Astrocyte of the spinal cord (primary cell): ENCODE data around the gene OR4K1.
"Not testable (repeated sequence)": the region's sequence is repeated elsewhere in the genome, so short reads cannot be mapped to it uniquely, and the experiment has no call there.

ENCODE experiments used
- DNase-seq: peaks from one replicate; pipeline ENCODE4 v3.0.0; 2011; ENCODE audit warnings: low read depth, low spot score
- H3K4me3 ChIP-seq: 2 replicates; pipeline ENCODE4 v1.5.1; 2011; ENCODE audit warnings: low read depth, mild to moderate bottlenecking, low read length, moderate library complexity
- in situ Hi-C: cut with HindIII; loops from 2 replicates; pipeline ENCODE4 v1.10.0; 2017; ENCODE audit warnings: low sequenced_read_pairs
- TF ChIP-seq, protein P1 (sequence below): IDR thresholded peaks from 2 replicates; pipeline ENCODE4 v1.5.1; 2012; ENCODE audit warnings: low read depth, mild to moderate bottlenecking, low read length, inconsistent platforms

The OR4K1 gene

DNA sequence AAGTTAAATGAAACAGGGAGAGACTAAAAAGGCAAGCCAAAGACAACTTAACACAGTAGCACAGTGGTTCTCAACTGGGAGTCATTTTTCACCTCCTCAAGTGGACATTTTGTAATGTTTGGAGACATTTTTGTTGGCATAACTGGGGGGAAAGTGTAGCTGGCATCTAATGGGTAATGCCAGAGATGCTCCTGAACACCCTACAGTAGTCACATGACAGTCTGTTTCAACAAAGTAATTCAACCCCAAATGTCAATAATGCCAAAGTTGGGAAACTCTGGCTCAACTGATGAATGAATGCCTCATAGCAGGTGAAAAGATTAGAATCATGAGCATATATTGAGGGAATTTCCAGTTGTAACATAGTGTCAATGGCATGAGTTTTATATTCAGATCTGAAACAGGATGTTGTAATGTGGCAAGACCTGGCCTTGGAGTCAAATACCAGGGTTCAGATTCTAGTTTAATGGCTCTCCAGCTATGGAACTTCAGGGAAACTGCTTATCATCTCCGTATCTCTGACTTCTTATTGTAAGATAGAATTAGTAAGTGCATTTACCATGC lies 12.7 kb upstream of the OR4K1 start:
- no peak overlapping the region for H3K4me3 ChIP-seq
- in situ Hi-C loops, result no loop called here
- TF ChIP-seq, protein P1, sequence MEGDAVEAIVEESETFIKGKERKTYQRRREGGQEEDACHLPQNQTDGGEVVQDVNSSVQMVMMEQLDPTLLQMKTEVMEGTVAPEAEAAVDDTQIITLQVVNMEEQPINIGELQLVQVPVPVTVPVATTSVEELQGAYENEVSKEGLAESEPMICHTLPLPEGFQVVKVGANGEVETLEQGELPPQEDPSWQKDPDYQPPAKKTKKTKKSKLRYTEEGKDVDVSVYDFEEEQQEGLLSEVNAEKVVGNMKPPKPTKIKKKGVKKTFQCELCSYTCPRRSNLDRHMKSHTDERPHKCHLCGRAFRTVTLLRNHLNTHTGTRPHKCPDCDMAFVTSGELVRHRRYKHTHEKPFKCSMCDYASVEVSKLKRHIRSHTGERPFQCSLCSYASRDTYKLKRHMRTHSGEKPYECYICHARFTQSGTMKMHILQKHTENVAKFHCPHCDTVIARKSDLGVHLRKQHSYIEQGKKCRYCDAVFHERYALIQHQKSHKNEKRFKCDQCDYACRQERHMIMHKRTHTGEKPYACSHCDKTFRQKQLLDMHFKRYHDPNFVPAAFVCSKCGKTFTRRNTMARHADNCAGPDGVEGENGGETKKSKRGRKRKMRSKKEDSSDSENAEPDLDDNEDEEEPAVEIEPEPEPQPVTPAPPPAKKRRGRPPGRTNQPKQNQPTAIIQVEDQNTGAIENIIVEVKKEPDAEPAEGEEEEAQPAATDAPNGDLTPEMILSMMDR, result no peak
- DNase-seq, result no peak

DNA sequence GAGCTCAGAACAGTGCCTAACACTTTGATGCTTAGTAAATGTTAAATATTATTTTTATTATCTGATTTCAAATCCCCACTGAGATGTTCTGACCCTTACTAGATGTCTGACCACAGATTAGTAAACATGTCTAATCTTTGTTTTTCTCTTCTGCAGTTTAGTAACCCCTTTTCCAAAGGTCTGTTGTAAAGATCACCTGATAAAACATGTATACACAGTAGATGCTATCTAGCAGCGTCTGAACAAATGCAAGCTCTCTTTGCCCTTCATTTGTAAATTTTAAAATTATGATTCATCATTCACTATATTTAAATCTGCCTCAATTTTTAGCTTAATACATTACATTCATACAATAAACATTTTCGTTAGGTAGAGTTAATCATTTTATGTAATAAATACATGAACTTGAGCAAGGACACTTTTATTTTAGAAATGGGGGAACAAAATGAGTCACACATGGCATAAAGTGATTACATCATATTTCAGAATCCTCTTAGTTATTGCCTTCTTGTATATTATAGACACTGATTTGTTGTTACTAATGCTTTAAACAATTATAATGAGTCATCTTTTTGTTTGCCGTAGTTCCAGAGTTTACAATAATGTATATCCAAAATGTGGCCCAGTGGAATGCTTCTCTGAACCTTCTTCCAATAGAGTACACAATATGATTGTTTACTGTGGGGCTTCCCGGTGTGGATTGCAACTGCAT lies 12.0 kb upstream of the OR4K1 start:
- in situ Hi-C loops, result no loop called here
- H3K4me3 ChIP-seq, result no peak overlapping the region
- DNase-seq, result no peak
- TF ChIP-seq, protein P1, result no peak

DNA sequence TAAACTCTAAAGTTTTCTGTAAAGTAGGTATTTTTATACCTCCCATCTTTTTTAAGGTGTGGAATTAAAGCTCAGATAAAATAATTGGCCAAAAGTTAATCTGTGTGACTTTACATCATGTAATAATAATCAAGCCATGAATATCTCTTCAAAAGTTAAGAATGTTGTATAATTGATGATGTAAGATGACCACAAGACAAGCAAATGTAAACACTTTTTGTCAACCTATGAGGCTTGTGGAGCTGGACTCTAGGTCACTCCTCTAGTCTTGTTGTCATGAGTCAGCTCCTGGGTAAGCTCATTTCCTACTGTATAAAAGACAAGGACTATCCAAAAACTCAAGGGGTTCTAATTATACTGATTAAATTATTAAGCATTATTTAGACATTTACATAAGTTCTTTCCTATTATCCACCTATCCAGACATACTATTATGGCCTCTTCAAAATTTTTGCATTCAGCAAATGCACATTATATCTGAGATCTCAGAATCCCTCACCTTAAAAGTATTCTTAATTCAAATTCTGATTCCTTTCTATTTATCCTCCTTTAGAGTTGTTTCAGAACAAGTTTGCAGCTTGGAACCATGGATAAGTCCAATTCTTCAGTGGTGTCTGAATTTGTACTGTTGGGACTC lies 10.6 kb upstream of the OR4K1 start, which contains the start of gene OR4K5:
TSS of gene OR4K5 (plus strand) at position 587 of the 637 bp plus-strand sequence. CDS start at position 587, 0 bp downstream.
- TF ChIP-seq, protein P1, result no peak
- no peak for DNase-seq
- H3K4me3 ChIP-seq, result no peak within 1 kb of the TSS
- in situ Hi-C loops, result no loop called here

DNA sequence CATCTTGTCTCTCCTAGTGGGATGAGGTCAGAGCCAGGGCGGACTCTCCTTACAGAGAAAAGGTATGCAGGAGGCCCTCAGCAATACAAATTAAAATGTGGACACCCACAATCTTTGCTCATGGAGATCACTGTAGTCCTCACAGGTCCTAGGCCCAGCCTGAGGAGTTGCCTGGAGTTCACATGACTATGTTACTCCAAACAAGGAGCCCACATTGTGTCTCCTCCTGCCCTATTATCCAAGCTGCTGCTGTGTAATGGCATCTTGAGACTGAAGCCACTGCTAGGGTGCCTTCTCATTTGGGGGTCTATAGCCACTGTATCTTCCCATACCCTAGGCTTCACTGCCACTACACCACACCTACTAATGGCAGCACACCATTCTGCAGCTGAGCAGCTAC lies 11.0 kb downstream of the OR4K1 start:
- TF ChIP-seq, protein P1, result no peak
- DNase-seq, result no peak
- H3K4me3 ChIP-seq, result no peak overlapping the region
- in situ Hi-C loops, result no loop called here

DNA sequence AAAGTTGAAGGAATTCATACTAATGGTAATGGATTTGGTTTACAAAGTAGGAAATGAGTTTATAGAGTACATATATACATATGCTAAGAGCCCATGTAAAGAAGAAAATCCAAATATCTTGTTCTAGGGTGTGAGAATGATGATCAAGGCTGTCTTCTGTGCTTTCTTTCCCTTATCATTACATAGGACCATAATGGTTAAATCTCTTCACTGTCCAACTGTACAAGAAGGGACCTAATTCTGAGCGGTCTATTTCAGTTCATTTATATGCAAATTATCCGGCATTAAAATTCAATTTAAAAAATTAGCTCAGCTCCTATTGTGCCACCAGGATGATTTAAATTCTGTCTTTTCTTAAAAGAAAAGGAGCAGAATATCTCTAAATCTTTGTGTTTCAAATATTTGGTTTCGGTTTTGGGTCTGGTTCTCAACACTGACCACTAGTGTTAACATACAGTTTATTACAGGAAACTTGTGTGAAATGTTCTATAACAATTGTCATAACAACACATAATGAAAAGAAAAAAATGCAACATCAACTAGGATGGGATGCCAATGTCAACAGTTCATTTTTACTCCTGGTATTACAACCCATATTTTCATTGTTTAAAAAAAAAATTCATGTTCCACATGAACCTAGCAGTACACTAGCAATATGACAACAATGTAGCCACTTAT lies 16.8 kb downstream of the OR4K1 start:
- in situ Hi-C loops, result no loop called here
- TF ChIP-seq, protein P1, result no peak
- H3K4me3 ChIP-seq, result no peak overlapping the region
- DNase-seq, result no peak

DNA sequence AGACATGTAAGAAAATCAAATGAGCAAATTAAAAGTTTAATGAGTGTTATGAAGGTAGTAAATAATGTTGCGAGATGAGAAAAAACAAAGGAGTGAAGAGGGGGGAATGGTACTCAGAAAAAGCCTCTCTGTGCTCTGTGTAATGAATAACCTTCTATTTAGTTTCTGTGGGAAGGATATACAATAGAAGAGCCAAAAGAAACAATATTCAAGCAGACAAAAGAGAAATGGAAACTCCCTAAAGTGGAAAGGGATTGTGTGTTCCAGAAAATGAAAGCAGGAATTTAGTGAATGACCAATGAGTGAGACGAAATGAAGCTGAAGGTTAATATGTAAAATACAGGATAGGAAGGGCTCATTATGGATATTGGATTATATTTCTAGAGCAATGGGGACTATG lies 18.5 kb downstream of the OR4K1 start:
- no peak for DNase-seq
- H3K4me3 ChIP-seq, result no peak overlapping the region
- in situ Hi-C loops, result no loop called here
- TF ChIP-seq, protein P1, result no peak

DNA sequence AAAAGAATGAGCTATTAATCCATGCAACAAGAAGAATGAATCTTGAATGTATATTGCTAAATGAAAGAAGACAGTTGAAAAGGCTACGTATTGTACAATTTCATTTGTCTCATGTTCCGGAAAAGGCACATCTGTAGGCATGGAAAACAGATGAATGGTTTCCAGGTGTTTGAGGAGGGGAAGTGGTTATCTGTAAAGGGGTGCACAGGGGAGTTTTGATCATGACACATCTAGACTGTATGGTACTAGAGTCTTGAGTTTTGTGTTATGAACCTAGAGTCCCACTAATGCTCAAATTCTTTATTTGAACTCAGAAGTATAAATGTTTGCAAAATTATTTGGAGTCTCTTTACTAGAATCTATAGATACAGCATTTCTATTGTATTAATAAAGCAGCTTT lies 39.0 kb downstream of the OR4K1 start:
- H3K4me3 ChIP-seq, in situ Hi-C loops, DNase-seq: not testable (repeated sequence)
